HCT116 (cell line): ENCODE data around the gene RASSF3. TPM values are rescaled to one million over a fixed set of nuclear protein-coding genes. Genes with fewer than 3 reads are reported as not detected.

ENCODE experiments used
- ATAC-seq: fragments of 200-7000 bp; cut with Tn5 transposase; 2 replicates; pipeline ENCODE4 v1.9.1; 2020; ENCODE audit warnings: mild to moderate bottlenecking, moderate library complexity
- BruUV-seq: library from RNA; stranded (reverse); fragments of 400-500 nt; replicated peaks from 2 replicates; lab custom pipeline; 2021; lab: Mats Ljungman, UMichigan
- CTCF ChIA-PET: fragments of 300-600 bp; sonication (Branson Sonifier 250); formaldehyde crosslinking; loops from one replicate; lab custom pipeline; 2021; ENCODE audit warnings: antibody characterized with exemption; lab: Charles Lee
- POLR2A ChIA-PET: fragments of 300-600, 350-600 bp; sonication (Branson Sonifier 250); formaldehyde crosslinking; loops from one replicate; lab custom pipeline; 2021; ENCODE audit warnings: antibody characterized with exemption; lab: Charles Lee
- RAD21 ChIA-PET, 2 experiments: fragments of 300-600 bp; sonication (Branson Sonifier 250); formaldehyde crosslinking; loops; one replicate each; lab custom pipeline; 2023; ENCODE audit warnings: low total read pairs in 2 of 2; ENCODE audit not compliant: uncharacterized antibody in 2 of 2, unreplicated experiment in 2 of 2, low non-redundant PET in 1 of 2; lab: Charles Lee
- DNase-seq: peaks from one replicate; pipeline ENCODE4 v3.0.0-alpha.2; 2010; ENCODE audit warnings: low read depth, low spot score
- H2AFZ ChIP-seq: fragments of 200-600 bp; shearing (Covaris generic), sonication (generic); 2 replicates; pipeline ENCODE4 v1.6.1; 2017; ENCODE audit warnings: low read depth, mixed run types, mixed read lengths, antibody characterized with exemption, low read length; ENCODE audit not compliant: poor library complexity, severe bottlenecking
- H3K27ac ChIP-seq: 2 replicates; pipeline ENCODE4 v1.5.1; 2012; ENCODE audit warnings: low read depth, low read length
- H3K27me3 ChIP-seq: fragments of 200-600 bp; sonication (generic); 2 replicates; pipeline ENCODE4 v1.6.1; 2016; ENCODE audit warnings: mixed run types, low read length, mixed read lengths; ENCODE audit not compliant: insufficient read depth
- H3K36me3 ChIP-seq, 2 experiments: fragments of 200-500 bp in 1 of 2; fragments of 200-600 bp in 1 of 2; sonication (Bioruptor generic) in 1 of 2; sonication (generic) in 1 of 2; 2 replicates each; pipeline versions ENCODE4 v1.5.1 to v1.6.1; 2014 to 2016; ENCODE audit warnings: low read length in 2 of 2, inconsistent platforms in 1 of 2, mixed read lengths in 1 of 2, mixed run types in 1 of 2; ENCODE audit not compliant: insufficient read depth in 2 of 2, control insufficient read depth in 1 of 2
- H3K4me1 ChIP-seq, 2 experiments: fragments of 200-600 bp in 1 of 2; sonication (generic) in 1 of 2; 2 replicates each; pipeline versions ENCODE4 v1.5.1 to v1.6.1; 2012 to 2017; ENCODE audit warnings: low read length in 2 of 2, inconsistent platforms in 1 of 2, mild to moderate bottlenecking in 1 of 2, mixed read lengths in 1 of 2, mixed run types in 1 of 2, moderate library complexity in 1 of 2; ENCODE audit not compliant: insufficient read depth in 2 of 2, control insufficient read depth in 1 of 2
- H3K4me2 ChIP-seq: fragments of 200-600 bp; sonication (generic); 2 replicates; pipeline ENCODE4 v1.6.1; 2017; ENCODE audit warnings: mixed run types, low read length, mixed read lengths
- H3K4me3 ChIP-seq, 2 experiments: fragments of 200-600 bp in 1 of 2; sonication (generic) in 1 of 2; replicated peaks in 1 of 2; 2 replicates each; pipeline ENCODE4 v1.5.1; 2011 to 2016; ENCODE audit warnings: low read length in 2 of 2, control low read depth in 1 of 2, low read depth in 1 of 2, mild to moderate bottlenecking in 1 of 2, mixed read lengths in 1 of 2, mixed run types in 1 of 2
- H3K79me2 ChIP-seq: fragments of 200-600 bp; sonication (generic); 2 replicates; pipeline ENCODE4 v1.6.1; 2017; ENCODE audit warnings: mild to moderate bottlenecking, mixed run types, low read length, moderate library complexity, mixed read lengths; ENCODE audit not compliant: insufficient read depth
- H3K9ac ChIP-seq: fragments of 200-600 bp; sonication (generic); 2 replicates; pipeline ENCODE4 v1.6.1; 2016; ENCODE audit warnings: low read length, mixed read lengths
- H3K9me2 ChIP-seq: fragments of 200-600 bp; sonication (generic), shearing (Covaris generic); 2 replicates; pipeline ENCODE4 v1.6.1; 2017; ENCODE audit warnings: mixed run types, mild to moderate bottlenecking, moderate library complexity; ENCODE audit not compliant: insufficient read depth
- H3K9me3 ChIP-seq, 2 experiments: fragments of 200-500 bp in 1 of 2; fragments of 200-600 bp in 1 of 2; sonication (Bioruptor generic) in 1 of 2; sonication (generic) in 1 of 2; 2 replicates each; pipeline ENCODE4 v1.6.1; 2014 to 2017; ENCODE audit warnings: low read length in 2 of 2, mixed read lengths in 2 of 2, inconsistent platforms in 1 of 2, low read depth in 1 of 2, mild to moderate bottlenecking in 1 of 2, mixed run types in 1 of 2, moderate library complexity in 1 of 2; ENCODE audit not compliant: control insufficient read depth in 1 of 2, insufficient read depth in 1 of 2
- H4K20me1 ChIP-seq: fragments of 200-600 bp; sonication (generic), shearing (Covaris generic); 2 replicates; pipeline ENCODE4 v1.6.1; 2017; ENCODE audit warnings: mixed run types, mild to moderate bottlenecking, moderate library complexity; ENCODE audit not compliant: insufficient read depth
- ATF3 ChIP-seq: IDR thresholded peaks from 2 replicates; pipeline ENCODE4 v1.6.1; 2012
- CBX3 ChIP-seq: IDR thresholded peaks from 2 replicates; pipeline ENCODE4 v1.6.1; 2012; ENCODE audit warnings: low read depth
- CTCF ChIP-seq, 3 experiments: fragments of 200-600 bp in 1 of 3; sonication (generic) in 1 of 3; IDR thresholded peaks in 2 of 3; conservative IDR thresholded peaks in 1 of 3; 2 replicates each; pipeline ENCODE4 v1.5.1; 2012 to 2017; ENCODE audit warnings: low read depth in 2 of 3, low read length in 2 of 3, antibody characterized with exemption in 1 of 3, borderline replicate concordance in 1 of 3, control low read depth in 1 of 3, mild to moderate bottlenecking in 1 of 3, mixed read lengths in 1 of 3, mixed run types in 1 of 3, moderate library complexity in 1 of 3; ENCODE audit not compliant: insufficient read depth in 1 of 3
- EGR1 ChIP-seq: IDR thresholded peaks from 2 replicates; pipeline ENCODE4 v1.6.1; 2012; ENCODE audit warnings: low read depth
- ELF1 ChIP-seq: IDR thresholded peaks from 2 replicates; pipeline ENCODE4 v1.6.1; 2012; ENCODE audit warnings: low read depth, borderline replicate concordance
- EZH2 ChIP-seq: fragments of 200-600 bp; sonication (generic); IDR thresholded peaks from 2 replicates; pipeline ENCODE4 v1.6.1; 2017; ENCODE audit warnings: antibody characterized with exemption, mixed run types
- EZH2phosphoT487 ChIP-seq: fragments of 200-600 bp; IDR thresholded peaks from 2 replicates; pipeline ENCODE4 v1.6.1; 2018; ENCODE audit warnings: antibody characterized with exemption, borderline replicate concordance
- POLR2A ChIP-seq: IDR thresholded peaks from 2 replicates; pipeline ENCODE4 v1.7.0; 2011; ENCODE audit warnings: borderline replicate concordance; ENCODE audit not compliant: insufficient read depth, insufficient read length; ENCODE audit errors: extremely low read depth
- RAD21 ChIP-seq: IDR thresholded peaks from 2 replicates; pipeline ENCODE4 v1.6.1; 2012; ENCODE audit warnings: low read depth, mild to moderate bottlenecking
- YY1 ChIP-seq: IDR thresholded peaks from 2 replicates; pipeline ENCODE4 v1.6.1; 2011; ENCODE audit warnings: low read length, low read depth, moderate library complexity, mild to moderate bottlenecking; ENCODE audit not compliant: insufficient replicate concordance; ENCODE audit errors: extremely low read depth
- ZBTB33 ChIP-seq: IDR thresholded peaks from 2 replicates; pipeline ENCODE4 v1.6.1; 2011; ENCODE audit warnings: mild to moderate bottlenecking, low read length, moderate library complexity; ENCODE audit not compliant: insufficient replicate concordance; ENCODE audit errors: extremely low read depth
- ZNF274 ChIP-seq: fragments of 200-500 bp; sonication (Bioruptor generic); IDR thresholded peaks from 2 replicates; pipeline ENCODE4 v1.6.1; 2014; ENCODE audit warnings: mild to moderate bottlenecking, low read depth, low read length, inconsistent platforms
- intact Hi-C: fragments of 100-400 bp; cut with micrococcal nuclease; formaldehyde crosslinking; loops from 2 replicates; pipeline ENCODE4 v1.10.0; 2022
- total RNA-seq: library from RNA; stranded (reverse); gene quantifications from one replicate; pipeline ENCODE4 v1.2.1, GENCODE V29; 2021; ENCODE audit not compliant: unreplicated experiment

Gene RASSF3
- total RNA-seq, 1 experiment from 2014 or later, result 67.1 TPM

DNA sequence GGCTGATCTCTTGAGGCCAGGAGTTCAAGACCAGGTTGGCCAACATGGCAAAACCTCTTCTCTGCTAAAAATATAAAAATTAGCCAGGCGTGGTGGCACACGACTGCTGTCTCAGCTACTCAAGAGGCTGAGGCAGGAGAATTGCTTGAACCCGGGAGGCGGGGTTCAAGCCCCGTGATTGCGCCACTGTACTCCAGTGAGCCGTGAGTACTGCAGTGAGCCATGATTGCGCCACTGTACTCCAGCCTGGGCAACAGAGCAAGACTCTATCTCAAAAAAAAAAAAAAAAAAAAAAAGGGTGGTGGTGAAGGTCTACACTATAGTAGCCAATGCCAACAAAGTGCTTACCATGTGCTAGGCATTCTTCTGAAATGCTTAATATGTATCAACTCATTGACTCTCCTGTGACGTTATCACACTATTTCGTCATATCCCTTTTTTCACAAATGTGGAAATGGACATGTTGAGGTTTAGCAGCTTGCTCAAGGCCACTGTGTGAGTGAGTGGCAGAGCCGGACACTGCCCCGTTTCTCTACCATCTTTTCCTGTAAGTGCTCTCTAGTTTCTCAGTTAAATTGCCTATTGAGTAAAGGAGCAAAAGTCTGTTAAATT, 89.3 kb downstream of the RASSF3 start:
- no peaks in the 10 kb centered on the region for H3K79me2 ChIP-seq
- no TSS peak for BruUV-seq
- ChIA-PET RAD21 (interaction anchor here (0.7 kb wide), 2 partner anchors 72 to 91 kb away, joined by 3 to 5 read pairs; no protein-coding TSS in a partner anchor), POLR2A (no interaction called here), CTCF (no interaction called here)
- H3K4me3 ChIP-seq, result no peak overlapping the region
- no peak for DNase-seq
- no peaks in the 10 kb centered on the region for H3K9me2 ChIP-seq
- no peak overlapping the region for H3K4me2 ChIP-seq
- no peak overlapping the region for H3K27ac ChIP-seq
- ATAC-seq, result no peak
- H3K4me1 ChIP-seq, result peaks cover 3 to 10% of the 10 kb centered on the region in 2 experiments; a peak in 1 of 4 replicates
- no peak overlapping the region for H3K9ac ChIP-seq
- 0 out of 2 replicates have a peak, but pooled peaks cover 3% of the 10 kb centered on the region for H4K20me1 ChIP-seq
- H3K27me3 ChIP-seq, result no peaks in the 10 kb centered on the region
- peaks cover 6 to 20% of the 10 kb centered on the region in 2 experiments; a peak in 1 of 4 replicates for H3K36me3 ChIP-seq
- intact Hi-C loops, result loop anchor here (2.0 to 10.0 kb wide), 5 partner anchors 92 to 875 kb away; partner anchors contain the start of gene TBK1
- no peak overlapping the region for H2AFZ ChIP-seq
- no peaks in the 10 kb centered on the region for H3K9me3 ChIP-seq
- TF ChIP-seq EGR1 (no peak), ELF1 (no peak), EZH2 (no peak), ZBTB33 (no peak), CTCF (IDR thresholded peaks at IDR 0.05 in 2 of 3, conservative IDR thresholded peaks at IDR 0.05 in 1 of 3; ENCODE audit: borderline replicate concordance in 1 of 3, insufficient read depth in 1 of 3, low read depth in 2 of 3, low read length in 2 of 3) (no peak), ATF3 (no peak), ZNF274 (no peak), CBX3 (no peak), EZH2phosphoT487 (no peak), POLR2A (no peak), YY1 (no peak), RAD21 (no peak)
